ENCODE data around the gene WFDC10B. TPM values are rescaled to one million over a fixed set of nuclear protein-coding genes. Genes with fewer than 3 reads are reported as not detected.

WFDC10B gene
- total RNA-seq, result not detected in 2 replicates

GRCh38 chr20:45704969-45705637 lies at the start of gene WFDC10B:
Gene WFDC10B (minus strand): TSS chr20:45705019. CDS start chr20:45685992, 19,027 bp downstream.

GRCh38 chr20:45722047-45722446 lies 17.2 kb upstream of the WFDC10B start, which contains the start of gene SPINT4:
Gene SPINT4 (plus strand): TSS chr20:45722347. CDS start chr20:45722368, 21 bp downstream.

GRCh38 chr20:45701873-45702272 lies 2.9 kb downstream of the WFDC10B start, which contains the start of gene WFDC13:
Gene WFDC13 (plus strand): TSS chr20:45702038. CDS start chr20:45702124, 86 bp downstream.

GRCh38 chr20:45670139-45670538 lies 34.7 kb downstream of the WFDC10B start, which contains the start of gene WFDC11:
Gene WFDC11 (minus strand): TSS chr20:45670239. CDS start chr20:45650600, 19,639 bp downstream.

Other genes starting within 250 kb of the WFDC10B start
- gene WFDC2, start 235.3 kb downstream of the WFDC10B start, total RNA-seq, result not detected in 2 replicates
- not detected in 2 replicates for gene SPINT3, start 189.4 kb downstream of the WFDC10B start, total RNA-seq
- gene WFDC6, start 165.5 kb downstream of the WFDC10B start, total RNA-seq, result not detected in 2 replicates
- not detected in 2 replicates for gene EPPIN, start 157.6 kb downstream of the WFDC10B start, total RNA-seq
- gene WFDC8, start 125.7 kb downstream of the WFDC10B start, total RNA-seq, result not detected in 2 replicates
- gene WFDC10A, start 75.3 kb downstream of the WFDC10B start, total RNA-seq, result not detected in 2 replicates
- not detected in 2 replicates for gene WFDC9, start 73.7 kb downstream of the WFDC10B start, total RNA-seq
- gene WFDC11, start 34.8 kb downstream of the WFDC10B start, total RNA-seq, result not detected in 2 replicates
- not detected in 2 replicates for gene WFDC13, start 3.0 kb downstream of the WFDC10B start, total RNA-seq
- not detected in 2 replicates for gene SPINT4, start 17.3 kb upstream of the WFDC10B start, total RNA-seq
- not detected in 2 replicates for gene WFDC3, start 86.9 kb upstream of the WFDC10B start, total RNA-seq
- gene DNTTIP1, start 86.9 kb upstream of the WFDC10B start, total RNA-seq, result 17.2 and 25.1 TPM in 2 replicates
- 19.6 and 32.7 TPM in 2 replicates for gene UBE2C, start 107.6 kb upstream of the WFDC10B start, total RNA-seq
- not detected in 2 replicates for gene TNNC2, start 122.3 kb upstream of the WFDC10B start, total RNA-seq
- 33.6 and 41.5 TPM in 2 replicates for gene SNX21, start 128.8 kb upstream of the WFDC10B start, total RNA-seq
- gene ACOT8, start 152.4 kb upstream of the WFDC10B start, total RNA-seq, result 45.3 and 87.3 TPM in 2 replicates
- gene ZSWIM3, start 152.6 kb upstream of the WFDC10B start, total RNA-seq, result 2.9 and 6.1 TPM in 2 replicates
- gene ZSWIM1, start 176.2 kb upstream of the WFDC10B start, total RNA-seq, result 9.4 and 9.9 TPM in 2 replicates
- not detected in 2 replicates for gene SPATA25, start 182.6 kb upstream of the WFDC10B start, total RNA-seq
- gene NEURL2, start 186.2 kb upstream of the WFDC10B start, total RNA-seq, result 1.1 and 1.9 TPM in 2 replicates
- 134 and 149 TPM in 2 replicates for gene CTSA, start 186.3 kb upstream of the WFDC10B start, total RNA-seq
- gene PLTP, start 207.1 kb upstream of the WFDC10B start, total RNA-seq, result 60.6 and 107 TPM in 2 replicates
- gene PCIF1, start 229.7 kb upstream of the WFDC10B start, total RNA-seq, result 9.2 and 17.3 TPM in 2 replicates

All from cardiac atrium fibroblast (primary cell).